ENCODE measurements around the gene GADD45B. TPM values are rescaled to one million over a fixed set of nuclear protein-coding genes. Genes with fewer than 3 reads are reported as not detected.
"Not testable (repeated sequence)": the region's sequence is repeated elsewhere in the genome, so short reads cannot be mapped to it uniquely, and the experiment has no call there.

Gene GADD45B
- total RNA-seq, 1 donor from 2014 or later: 91.2 TPM

DNA sequence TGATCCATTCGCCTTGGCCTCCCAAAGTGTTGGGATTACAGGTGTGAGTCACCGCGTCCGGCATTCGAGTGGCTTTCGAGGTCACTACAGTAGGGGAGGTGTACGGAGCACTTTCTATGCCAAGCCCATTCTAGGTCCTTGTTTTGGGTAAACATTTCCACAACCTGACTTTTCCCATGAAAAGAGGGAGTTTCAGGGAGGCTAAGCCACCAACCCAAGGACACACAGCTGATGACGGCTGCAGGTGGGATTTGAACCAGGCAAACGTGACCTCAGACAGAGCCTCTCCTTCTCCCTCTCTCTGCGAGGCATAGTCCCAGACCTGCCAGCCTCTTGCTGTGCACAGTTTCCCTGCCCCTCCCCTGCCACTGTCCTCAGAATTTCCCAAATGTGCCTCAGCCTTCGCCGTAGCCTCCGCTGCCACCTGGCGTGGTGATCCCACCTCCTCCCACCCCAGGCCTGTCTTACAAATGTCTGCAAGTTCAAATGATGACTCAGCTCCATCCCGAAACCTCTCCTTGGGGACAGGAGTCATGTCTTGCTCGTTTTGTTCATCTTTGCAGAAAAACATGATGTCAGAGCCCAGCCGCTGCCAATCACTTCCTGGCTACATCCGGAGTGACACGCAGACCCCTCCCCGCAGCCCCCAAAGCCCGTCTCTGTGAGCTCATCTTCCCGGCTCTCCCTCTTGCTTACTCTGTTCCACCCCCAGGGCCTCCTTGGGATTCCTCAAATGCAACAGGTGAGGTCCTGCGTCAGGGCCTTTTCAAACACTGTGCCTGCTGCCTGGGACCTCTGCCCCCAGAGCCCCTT, 6.6 kb upstream of the GADD45B start:
- Histone ChIP-seq H3K4me1 (no peaks in the 10 kb centered on the region), H3K36me3 (no peaks in the 10 kb centered on the region), H3K4me3 (no peak overlapping the region), H3K27ac (no peak overlapping the region), H3K9me3 (no peaks in the 10 kb centered on the region), H3K27me3 (no peaks in the 10 kb centered on the region)
- ATAC-seq: peak; percentile 54
- no peak for DNase-seq
- intact Hi-C loops (cut with DNase I): no loop called here
- TF ChIP-seq, protein P1, sequence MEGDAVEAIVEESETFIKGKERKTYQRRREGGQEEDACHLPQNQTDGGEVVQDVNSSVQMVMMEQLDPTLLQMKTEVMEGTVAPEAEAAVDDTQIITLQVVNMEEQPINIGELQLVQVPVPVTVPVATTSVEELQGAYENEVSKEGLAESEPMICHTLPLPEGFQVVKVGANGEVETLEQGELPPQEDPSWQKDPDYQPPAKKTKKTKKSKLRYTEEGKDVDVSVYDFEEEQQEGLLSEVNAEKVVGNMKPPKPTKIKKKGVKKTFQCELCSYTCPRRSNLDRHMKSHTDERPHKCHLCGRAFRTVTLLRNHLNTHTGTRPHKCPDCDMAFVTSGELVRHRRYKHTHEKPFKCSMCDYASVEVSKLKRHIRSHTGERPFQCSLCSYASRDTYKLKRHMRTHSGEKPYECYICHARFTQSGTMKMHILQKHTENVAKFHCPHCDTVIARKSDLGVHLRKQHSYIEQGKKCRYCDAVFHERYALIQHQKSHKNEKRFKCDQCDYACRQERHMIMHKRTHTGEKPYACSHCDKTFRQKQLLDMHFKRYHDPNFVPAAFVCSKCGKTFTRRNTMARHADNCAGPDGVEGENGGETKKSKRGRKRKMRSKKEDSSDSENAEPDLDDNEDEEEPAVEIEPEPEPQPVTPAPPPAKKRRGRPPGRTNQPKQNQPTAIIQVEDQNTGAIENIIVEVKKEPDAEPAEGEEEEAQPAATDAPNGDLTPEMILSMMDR (IDR thresholded peaks at IDR 0.05): no peak

DNA sequence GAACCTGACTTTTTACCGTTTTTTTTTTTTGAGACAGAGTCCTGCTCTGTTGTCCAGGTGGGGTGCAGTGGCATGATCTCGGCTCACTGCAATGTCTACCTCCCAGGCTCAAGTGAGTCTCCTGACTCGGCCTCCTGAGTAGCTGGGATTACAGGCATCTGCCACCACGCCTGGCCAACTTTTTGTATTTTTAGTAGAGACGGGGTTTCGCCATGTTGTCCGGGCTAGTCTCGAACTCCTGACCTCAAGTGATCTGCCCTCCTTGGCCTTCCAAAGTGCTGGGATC, 6.1 kb upstream of the GADD45B start:
- intact Hi-C loops (cut with DNase I): loop anchor here (10.0 kb wide), 2 partner anchors 105 to 145 kb away; no protein-coding TSS in a partner anchor
- not testable (repeated sequence) for H3K36me3 ChIP-seq, H3K4me3 ChIP-seq, H3K27me3 ChIP-seq, H3K9me3 ChIP-seq, H3K4me1 ChIP-seq, H3K27ac ChIP-seq, ATAC-seq, DNase-seq

DNA sequence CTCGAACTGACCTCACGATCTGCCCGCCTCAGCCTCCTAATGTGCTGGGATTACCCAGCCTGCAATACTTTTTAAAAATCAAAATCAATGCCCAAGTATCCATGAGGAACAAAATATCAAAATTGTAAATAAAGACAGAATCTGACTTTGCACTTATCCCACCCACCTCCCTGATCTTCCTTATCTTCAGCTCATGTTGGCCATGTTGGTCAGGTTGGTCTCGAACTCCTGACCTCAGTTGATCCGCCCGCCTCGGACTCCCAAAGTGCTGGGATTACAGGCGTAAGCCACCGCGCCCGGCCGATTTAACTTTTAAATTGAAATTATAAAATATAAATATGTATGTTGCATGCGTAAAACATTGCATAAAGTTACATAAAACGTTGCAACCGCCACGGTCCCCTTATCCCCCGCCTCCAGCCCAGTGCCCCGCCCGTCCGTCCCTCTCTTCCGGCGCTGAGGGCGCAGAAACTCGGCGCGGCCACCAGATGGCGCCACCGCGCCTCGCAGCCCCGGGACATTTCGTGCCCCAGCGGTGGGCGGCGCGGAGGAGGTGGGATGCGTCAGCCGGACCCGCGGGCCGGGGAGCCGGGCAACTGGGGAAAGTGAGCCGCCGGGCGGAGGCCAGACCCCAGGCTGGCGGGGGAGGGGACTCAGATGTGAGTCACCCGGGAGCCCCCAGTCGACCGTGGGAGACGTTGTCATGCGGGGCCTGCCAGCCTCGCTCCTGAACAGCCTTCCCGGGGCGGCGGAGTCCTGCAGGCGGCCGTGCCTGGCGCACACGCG, 1.5 kb upstream of the GADD45B start:
- intact Hi-C loops (cut with DNase I): loop anchor here (10.0 kb wide), 2 partner anchors 100 to 140 kb away; no protein-coding TSS in a partner anchor
- H3K27ac ChIP-seq: peak overlapping the region; percentile 91
- H3K4me1 ChIP-seq: peaks cover 23% of the 10 kb centered on the region
- peak overlapping the region; percentile 93 for H3K4me3 ChIP-seq
- DNase-seq: peak; percentile 93
- peak; percentile 77 for ATAC-seq
- no peaks in the 10 kb centered on the region for H3K27me3 ChIP-seq
- TF ChIP-seq, protein P1 (IDR thresholded peaks at IDR 0.05): peak; percentile 98
- peaks cover 10% of the 10 kb centered on the region for H3K36me3 ChIP-seq
- H3K9me3 ChIP-seq: no peaks in the 10 kb centered on the region

DNA sequence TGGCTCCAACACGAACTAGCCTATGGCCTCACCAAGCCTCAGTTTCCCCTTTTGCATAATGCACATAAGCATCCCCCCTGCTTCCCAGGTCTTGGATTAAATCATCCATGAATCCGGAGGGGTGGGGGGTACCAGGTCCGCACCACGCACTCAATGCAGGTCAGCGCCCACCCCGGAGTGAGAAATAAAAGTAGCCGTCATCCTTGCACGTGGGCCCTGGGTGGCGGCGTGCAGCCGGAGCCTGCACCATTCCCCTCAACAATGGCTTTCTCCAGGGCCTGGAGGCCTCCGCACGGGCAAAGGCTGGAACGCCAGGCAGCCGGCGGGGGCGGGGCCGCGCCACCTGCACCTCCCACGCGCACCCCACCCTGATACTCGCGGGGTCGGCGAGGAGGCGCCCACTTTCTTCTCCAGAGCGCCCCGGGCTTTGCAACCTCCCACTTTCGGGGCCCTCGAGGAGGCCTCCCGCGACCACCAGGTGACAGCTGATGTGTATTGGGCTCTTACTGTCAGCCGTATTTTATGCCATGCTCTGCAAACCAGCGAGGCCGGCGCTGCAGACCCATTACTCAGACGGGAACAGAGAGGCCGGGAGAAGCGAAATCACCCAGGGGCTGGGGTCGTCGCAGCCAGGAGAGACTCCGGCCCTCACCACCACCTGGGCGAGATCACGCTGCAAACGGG, 767 bp upstream of the GADD45B start:
- peak; percentile 81 for DNase-seq
- Histone ChIP-seq H3K27me3 (no peaks in the 10 kb centered on the region), H3K36me3 (peaks cover 10% of the 10 kb centered on the region), H3K9me3 (no peaks in the 10 kb centered on the region), H3K4me3 (peak overlapping the region; percentile 93), H3K4me1 (peaks cover 24% of the 10 kb centered on the region), H3K27ac (peak overlapping the region; percentile 91)
- intact Hi-C loops (cut with DNase I): loop anchor here (10.0 kb wide), 2 partner anchors 100 to 140 kb away; no protein-coding TSS in a partner anchor
- ATAC-seq: peak; percentile 24
- TF ChIP-seq, protein P1 (IDR thresholded peaks at IDR 0.05): no peak

DNA sequence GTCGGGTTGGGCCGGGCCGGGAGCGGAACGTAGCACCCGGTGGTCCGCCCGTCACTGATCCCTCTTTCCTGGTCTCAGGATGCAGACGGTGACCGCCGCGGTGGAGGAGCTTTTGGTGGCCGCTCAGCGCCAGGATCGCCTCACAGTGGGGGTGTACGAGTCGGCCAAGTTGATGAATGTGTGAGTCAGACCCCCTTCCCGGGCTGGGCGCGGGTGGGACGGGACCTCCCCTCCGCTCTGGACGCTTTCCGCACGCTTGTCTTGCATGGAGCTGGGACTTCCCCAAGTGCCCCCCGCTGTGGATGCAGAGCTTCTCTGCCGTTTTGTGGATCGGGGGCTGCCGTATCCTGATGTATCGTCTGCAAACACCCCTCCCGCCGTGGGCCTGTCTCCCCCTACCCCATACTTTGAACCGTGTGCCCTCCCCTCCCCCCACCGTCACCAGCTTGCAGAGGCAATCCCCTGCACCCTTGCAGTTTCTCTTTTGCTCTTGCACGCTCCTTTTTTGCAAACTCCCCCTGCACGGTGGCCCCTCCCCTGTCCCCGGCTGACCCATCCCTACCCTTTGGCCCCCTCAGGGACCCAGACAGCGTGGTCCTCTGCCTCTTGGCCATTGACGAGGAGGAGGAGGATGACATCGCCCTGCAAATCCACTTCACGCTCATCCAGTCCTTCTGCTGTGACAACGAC, 669 bp downstream of the GADD45B start:
- peak; percentile 0 for ATAC-seq

More for the DNA sequence above, 669 bp downstream of the GADD45B start:
- H3K4me3 ChIP-seq: peak overlapping the region; percentile 93
- intact Hi-C loops (cut with DNase I): loop anchor here (10.0 kb wide), 2 partner anchors 98 to 138 kb away; no protein-coding TSS in a partner anchor
- peaks cover 24% of the 10 kb centered on the region for H3K4me1 ChIP-seq
- peaks cover 10% of the 10 kb centered on the region for H3K36me3 ChIP-seq
- peak; percentile 77 for DNase-seq
- no peaks in the 10 kb centered on the region for H3K27me3 ChIP-seq
- TF ChIP-seq, protein P1 (IDR thresholded peaks at IDR 0.05): no peak
- peak overlapping the region; percentile 91 for H3K27ac ChIP-seq
- H3K9me3 ChIP-seq: no peaks in the 10 kb centered on the region
